COR-L47 (cell line): Measurements from ENCODE around the gene THRB.

Experiments
- DNase-seq: peaks from one replicate; lab custom pipeline; 2025; lab: John Stamatoyannopoulos, UW

THRB gene

DNA sequence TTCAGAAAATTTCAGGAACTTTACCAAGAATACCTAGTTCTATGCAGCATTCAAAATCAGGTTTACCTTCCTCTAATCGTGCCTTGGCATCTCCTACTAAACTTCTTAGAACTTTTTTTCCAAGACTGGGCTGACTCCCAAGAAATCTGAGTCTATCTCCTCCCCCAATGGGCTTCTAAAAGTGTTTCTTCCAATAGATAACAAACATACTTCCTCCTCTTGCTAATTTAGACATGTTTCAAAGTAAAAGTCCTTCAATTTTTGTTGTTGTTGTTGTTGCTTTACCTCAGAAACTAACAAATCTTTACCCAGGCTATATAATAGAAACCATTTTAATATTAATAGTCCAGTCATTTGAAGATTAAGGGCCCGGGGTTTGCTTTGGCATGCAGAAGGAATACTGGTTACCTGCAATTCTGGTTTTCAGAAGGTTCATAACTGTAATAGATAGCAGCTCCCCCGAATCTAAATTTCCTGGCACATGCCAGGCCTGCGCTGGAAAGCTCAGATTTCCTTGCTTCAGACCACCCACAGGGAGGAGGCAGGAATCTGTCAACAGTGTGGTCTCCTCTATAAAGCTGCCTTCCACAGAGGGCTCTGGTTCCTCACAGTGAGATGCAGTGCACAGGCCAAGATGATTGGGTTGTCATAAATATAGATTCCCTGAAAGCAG is 188.7 kb downstream of the THRB start:
- DNase-seq = no peak

DNA sequence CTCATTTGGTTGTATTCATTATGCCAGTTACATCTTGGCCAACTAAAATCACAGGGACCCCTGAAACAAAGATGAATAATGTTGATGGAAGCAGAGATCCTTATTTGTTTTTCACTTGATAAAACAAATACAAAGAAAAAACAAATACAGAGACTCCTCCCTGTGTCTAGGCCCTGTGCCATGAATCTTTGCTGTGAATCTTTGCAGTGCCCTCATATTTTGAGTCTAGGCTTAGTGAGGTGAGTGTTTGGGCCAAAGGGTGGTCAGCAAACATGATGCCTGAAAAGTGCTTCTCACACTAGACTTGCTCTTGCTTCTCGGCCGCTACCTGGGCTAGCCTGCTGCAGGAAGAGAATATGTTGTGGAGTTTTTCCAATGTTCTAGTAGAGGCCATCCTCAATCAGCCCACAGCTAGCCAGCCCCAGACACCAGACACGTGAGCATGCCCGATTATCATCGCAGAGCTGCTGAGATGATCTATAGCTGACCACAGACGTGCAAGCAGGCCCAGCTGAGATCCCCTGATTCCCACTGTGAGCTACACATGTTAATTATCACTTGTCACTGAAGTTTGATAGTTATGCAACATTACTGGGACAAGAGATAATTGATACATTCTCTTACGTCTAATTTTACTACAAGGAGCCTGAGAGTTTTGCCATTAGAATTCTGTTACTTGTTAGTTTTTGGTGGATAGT is 191.4 kb downstream of the THRB start:
- peak; percentile 32 for DNase-seq

DNA sequence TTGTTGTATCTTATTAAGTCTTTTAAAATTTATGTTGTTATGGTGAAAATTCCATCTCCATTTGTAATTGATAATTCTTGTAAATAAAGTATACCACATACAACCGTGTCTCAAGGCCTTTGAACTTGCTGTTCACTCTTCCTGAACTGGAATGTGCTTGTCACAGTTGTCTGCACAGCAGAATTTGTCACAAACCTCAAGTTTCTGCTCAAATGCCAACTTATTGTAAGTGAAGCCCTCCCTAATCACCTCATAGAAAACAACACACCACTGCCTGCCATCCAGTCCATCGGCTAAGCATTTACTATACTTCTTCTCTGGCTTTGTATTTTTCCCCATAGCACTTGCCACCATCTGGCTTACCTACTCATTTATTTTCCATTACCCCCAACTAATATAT is 192.3 kb downstream of the THRB start:
- no peak for DNase-seq

GRCh38 chr3:24300949-24301348 is 193.7 kb downstream of the THRB start:
- DNase-seq = no peak

DNA sequence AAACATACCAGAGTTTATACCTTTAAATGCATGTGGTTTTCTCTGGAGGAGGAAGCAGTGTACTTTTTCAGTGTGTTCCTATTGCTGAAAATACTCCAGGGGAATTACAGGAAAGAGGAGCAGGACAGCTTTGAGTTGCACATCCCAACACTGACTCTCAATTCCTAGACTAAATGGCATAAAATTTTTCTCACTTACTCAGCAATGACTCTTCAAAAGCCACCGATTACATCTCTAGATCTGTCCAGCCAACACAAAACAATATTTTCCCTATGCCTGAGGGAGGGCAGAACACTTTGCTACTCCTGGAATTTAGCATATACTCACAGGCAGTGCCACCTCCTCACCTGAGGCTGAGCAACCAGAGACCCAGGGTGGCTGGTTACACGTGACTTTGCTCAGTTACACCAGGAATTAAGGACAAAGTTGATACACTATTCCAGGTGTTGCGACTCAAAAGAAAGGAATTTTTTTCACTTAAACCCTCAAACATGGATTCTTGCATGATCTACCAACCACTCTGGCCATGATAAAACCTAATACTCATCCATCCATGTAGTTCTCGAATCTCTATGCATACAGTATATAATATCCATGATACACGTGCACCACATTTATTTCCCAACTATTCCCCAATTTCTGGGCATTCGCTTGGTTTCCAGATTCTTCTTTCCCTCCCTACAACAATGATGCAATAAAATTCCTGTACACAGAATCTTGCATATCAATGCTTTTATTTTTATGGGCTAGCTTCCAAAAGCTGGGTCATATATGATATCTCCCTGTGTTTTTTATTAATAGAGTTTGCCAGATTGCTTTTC is 194.6 kb downstream of the THRB start:
- no peak for DNase-seq

DNA sequence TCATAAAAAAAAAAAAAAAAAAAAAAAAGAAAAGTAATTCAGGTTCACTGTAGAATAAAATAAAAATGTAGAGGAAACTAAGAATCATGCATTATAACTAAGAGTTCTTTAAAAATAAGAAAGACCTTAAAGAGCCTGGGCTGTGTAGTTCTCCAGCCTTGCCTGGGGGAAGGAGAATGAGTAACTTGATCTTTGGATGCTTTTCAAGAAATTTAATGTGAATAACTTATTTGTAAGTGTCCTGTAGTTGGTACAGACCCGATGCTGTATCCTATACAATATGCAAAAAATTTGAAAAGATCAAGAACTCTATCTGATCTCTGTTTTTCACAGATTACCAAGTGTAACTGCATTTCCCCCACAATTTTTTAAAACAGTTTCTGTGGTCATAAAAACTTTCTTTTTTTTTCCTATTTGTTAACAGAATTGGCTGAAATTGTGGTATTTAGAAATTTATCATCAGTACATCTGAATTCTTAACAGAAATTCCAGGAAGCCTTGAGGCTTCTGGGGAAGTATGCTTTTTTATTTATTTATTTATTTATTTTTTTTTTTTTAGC is 195.3 kb downstream of the THRB start:
- DNase-seq = no peak

- DNase-seq = no peak
These were observed 198.0 kb downstream of the THRB start for GRCh38 chr3:24296441-24297205.

DNA sequence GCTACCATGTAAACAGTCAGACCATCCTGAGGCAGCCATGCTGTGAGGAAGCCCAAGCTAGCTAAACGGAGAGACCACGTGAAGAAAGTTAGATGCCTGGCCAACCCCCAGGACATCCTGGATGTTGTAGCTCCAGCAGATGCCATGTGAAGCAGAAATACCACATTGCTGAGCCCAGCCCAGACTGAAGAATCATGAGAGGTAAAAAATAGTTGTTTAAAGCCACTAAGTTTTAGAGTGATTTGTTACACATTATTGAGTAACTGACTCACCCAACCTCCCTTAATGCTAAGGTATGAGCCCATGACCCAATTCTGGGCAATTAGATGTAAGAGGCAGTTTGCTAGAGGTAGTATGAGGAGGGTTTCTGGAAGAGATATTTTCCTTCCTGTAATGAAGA is 200.5 kb downstream of the THRB start:
- DNase-seq = no peak

DNA sequence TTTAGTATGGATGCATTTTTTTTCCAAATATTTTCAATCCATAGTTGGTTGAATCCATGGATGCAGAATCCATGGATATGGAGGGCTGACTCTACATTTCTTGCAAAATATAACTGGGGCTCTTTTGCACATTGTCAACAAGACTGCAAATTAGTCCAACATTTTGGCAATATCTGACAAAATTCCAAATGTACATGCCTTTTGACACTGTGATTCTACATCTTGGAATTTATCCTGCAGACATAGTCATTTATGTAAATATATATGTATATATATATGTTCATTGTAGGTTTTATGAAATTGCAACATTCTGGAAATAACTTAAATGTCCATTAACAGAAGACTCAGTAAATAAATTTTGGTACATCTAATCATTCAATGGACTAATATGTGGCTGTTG is 203.0 kb downstream of the THRB start:
- DNase-seq = no peak

- no peak for DNase-seq
These were observed 204.1 kb downstream of the THRB start for GRCh38 chr3:24290596-24290995.

DNA sequence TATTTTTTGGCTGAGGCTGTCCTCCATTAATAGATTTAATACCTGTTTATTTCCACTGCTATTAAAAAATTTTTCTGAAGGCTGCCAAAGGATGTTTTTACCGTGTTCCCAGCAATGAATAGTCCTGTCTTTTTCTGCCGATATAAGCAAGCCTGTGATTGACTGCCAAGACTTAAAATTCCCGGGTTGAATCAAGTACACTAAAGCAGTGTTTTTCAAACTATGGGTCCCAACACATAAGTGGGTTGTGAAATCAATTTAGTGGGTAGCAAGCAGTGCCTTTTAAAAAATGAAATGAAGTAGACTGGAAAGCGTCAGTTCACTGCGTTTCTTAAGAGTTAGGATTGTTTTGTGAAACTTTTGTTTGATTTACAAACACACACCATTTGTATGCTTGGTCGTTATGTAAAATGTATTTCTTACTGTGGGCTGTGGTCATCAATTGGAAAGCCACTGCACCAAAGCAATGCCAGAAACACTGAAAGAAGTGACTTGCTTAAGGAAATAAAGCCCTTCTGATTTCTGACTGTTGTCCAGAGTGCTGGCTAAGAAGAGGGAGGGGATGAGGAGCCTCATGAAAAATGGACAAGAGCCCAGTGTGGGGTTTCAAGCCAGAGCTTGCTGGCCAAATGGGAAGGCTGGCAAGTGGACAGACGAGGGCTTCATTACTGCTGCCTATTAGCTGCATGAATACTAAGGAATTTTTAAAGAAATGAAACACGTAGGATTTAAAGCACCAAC is 206.0 kb downstream of the THRB start:
- no peak for DNase-seq

DNA sequence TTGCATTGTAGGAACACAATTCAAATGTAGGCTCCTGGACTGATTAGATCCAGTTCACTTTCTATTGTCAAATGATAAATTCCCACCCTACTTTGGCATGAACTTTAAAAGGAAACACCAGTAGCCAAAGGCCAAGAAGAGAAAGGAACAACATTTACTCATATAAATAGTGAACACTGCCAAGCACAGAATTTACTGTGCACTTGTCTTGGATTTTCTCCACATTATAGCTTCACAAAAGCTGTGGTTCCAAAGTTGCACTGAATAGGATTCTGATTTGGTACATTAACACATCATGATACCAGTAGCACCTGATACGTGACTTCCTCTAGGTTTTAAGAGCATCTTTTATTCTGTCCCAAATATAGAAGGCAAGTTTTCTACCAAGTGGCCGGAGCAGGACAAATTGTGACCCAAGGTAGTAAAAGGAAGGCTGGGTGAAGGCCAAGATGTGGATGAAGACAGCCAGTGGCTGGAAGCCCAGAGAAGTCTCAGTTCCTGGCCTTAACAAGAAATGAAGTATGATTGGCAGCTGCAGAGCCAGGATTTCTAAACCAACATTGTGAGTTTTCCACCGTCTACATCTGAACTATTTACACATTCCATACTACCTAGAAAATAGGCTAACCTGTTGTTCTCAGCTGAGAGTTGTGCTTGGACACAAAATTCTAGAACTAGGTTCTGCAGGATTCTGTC is 206.7 kb downstream of the THRB start:
- no peak for DNase-seq

DNA sequence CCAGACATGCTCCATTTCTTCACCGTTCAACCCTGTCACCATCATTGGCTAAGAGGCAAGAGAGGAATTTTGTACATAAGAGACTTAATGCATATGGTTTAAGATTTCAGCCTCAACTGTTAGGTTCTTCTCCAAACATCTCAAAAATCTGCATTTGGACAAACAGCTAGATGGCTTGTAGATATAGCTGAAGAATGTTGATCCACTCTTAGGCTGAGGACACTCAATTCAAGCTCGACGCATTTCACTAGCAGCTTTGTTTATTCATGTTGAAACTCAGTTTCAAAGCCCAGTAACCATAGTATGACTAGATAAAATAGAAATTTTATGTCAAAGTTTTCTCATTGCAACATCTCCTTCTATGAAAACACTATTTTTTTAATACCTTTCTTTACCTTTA is 208.2 kb downstream of the THRB start:
- no peak for DNase-seq

DNA sequence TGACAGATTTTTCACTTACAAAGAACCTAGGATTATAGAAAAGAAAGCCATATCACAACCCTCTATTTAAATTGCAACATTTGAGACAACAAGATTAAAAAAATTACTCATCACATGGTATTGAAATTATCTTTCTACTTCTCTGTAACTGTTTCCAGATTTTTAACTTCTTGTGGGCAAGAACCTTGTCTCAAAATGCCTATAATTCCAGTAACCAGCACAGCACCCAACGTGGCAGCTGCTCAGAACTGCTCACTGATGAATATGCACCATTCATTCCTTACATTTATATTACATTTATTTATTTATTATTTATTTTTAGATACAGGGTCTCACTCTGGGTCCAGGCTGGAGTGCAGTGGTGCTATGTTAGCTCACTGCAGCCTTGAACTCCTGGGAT is 216.1 kb downstream of the THRB start:
- DNase-seq = no peak

DNA sequence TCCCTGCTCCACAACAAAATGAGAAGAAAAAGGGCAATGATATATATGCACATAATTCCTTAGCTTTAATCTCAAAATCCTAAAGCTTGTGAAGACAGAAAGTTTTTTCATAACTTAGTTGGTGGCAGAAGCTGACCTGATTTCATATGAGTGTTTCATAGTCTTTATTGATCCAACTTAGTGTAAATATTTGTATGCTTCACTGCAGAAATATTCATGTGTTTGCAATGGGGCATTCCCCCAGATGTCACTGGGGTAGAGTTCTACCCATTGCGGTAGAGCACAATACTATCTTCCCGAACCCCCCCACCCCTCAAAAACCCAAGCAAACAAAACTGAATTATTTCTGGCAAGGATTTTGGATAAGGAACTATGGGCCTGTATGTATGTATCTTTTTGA is 221.2 kb downstream of the THRB start:
- DNase-seq = no peak

- DNase-seq = no peak
These were observed 221.8 kb downstream of the THRB start for GRCh38 chr3:24272875-24273274.

DNA sequence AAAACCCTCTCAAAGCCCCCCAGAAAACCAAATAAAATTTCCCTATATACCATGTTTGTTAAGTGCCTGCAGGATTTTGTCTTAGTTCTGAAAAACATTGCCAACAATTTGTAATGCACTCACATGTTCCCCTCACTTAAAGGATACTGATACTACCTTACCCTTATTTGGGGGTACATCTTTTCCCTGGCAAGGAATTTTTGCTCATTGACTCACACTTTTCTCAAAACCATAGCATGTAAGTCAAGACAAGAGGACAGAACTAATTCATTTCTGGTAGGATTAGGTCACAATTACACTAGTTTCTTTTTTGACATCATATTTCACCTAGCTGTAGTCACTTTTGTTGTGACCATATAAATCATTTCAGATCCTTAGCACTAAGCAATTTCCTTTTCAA is 222.2 kb downstream of the THRB start:
- DNase-seq = no peak

- no peak for DNase-seq
These were observed 223.4 kb downstream of the THRB start for GRCh38 chr3:24271228-24271627.

DNA sequence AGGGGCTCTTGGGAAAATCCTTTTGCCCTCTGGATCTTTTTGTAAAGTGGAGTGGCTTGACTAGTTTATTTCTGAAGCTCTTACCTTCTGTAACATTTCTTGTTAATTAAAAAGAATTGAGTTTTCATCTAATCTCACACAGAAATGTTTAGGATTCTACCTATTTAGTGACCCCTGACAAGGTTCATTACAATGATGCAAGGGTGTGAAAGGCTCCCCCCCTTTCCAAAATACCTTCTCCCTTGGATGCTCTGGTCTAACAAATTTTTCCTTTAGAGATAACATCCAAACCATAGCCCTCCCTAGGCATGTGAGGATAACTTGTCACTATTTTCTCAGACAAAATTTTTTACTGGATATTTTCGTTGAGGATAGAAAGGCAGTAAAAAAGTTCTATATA is 223.9 kb downstream of the THRB start:
- no peak for DNase-seq

DNA sequence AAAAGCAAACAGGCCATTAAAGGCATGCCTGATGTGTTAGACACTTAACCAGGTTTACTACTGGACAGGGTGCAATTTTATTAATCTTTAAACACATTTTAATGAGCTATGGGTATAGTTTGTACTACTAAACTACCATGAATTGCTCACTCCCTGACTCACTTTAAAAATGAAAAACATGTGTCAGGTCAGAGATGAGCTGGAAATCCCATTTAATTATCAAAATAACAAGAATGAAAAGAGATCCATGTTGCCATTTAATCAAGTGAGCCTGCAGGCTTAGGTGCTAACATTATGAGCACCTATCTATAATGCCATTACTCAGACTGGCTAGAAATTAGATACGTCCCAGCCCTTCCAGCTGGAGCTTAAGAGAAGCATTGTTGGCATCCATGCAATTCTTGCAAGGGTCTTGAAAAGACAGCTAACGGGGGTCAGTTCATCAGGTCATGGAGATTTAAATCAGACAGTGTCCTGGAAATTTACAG is 224.4 kb downstream of the THRB start:
- DNase-seq = no peak

DNA sequence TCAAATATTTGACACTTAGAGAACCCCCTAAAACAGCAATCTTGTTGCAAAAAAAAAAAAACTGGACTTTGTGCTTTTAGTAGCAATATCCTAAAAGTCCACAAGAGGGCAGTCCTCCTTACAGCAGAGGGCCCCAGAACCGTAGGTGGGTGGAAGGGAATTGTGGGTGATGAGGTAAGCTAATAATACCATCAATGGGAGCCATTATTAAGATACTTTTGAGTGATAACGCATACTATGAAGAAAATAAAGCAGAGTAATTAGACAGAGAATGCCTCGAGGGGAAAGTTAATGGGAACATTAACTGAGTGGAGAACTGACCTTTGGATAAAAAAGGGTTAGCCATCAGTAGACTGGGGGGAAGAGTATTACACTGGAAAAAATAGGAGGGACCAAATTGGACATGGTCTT is 229.9 kb downstream of the THRB start:
- peak; percentile 5 for DNase-seq
